H1 (cell line): Measurements from ENCODE around the gene SAPCD1. TPM values are rescaled to one million over a fixed set of nuclear protein-coding genes. Genes with fewer than 3 reads are reported as not detected.

Experiments used
- ATF3 ChIP-seq: IDR thresholded peaks from 2 replicates; pipeline ENCODE4 v1.6.1; 2011; ENCODE audit warnings: low read depth, mild to moderate bottlenecking, low read length; ENCODE audit not compliant: insufficient read depth
- CREB1 ChIP-seq: IDR thresholded peaks from 2 replicates; pipeline ENCODE4 v1.6.1; 2012; ENCODE audit warnings: inconsistent platforms
- GTF2F1 ChIP-seq: IDR thresholded peaks from 2 replicates; pipeline ENCODE4 v1.6.1; 2012; ENCODE audit warnings: low read depth, low read length, improper control_type of control experiment, borderline replicate concordance
- JUND ChIP-seq: IDR thresholded peaks from 2 replicates; pipeline ENCODE4 v1.6.1; 2011; ENCODE audit warnings: mild to moderate bottlenecking, improper control_type of control experiment, low read length
- KDM1A ChIP-seq: fragments of 200-600, 300-600 bp; sonication (generic); IDR thresholded peaks from 2 replicates; pipeline ENCODE4 v1.7.1; 2016; ENCODE audit warnings: mild to moderate bottlenecking, low read length, borderline replicate concordance
- SIX5 ChIP-seq: IDR thresholded peaks from 2 replicates; pipeline ENCODE4 v1.6.1; 2011; ENCODE audit warnings: mild to moderate bottlenecking, low read depth, low read length
- polyA plus RNA-seq, 7 experiments: library from polyadenylated mRNA; depleted of rRNA in 3 of 7; stranded (reverse) in 5 of 7; unstranded in 2 of 7; fragments of >200 nt in 5 of 7; fragments of 200-250 nt in 2 of 7; gene quantifications; 1 replicate in 5 of 7; 2 replicates in 1 of 7; 4 replicates in 1 of 7; pipeline versions ENCODE4 v1.2.1 to v1.2.3, GENCODE V29; 2011 to 2013; ENCODE audit warnings: missing spikeins in 2 of 7, mixed read lengths in 2 of 7
- total RNA-seq: library from RNA; stranded (reverse); fragmentation: NEBNext Ultra II Directional; extraction: Animal tissue kit (Norgen Biotek cat#: 25700); gene quantifications from 2 replicates; pipeline ENCODE4 v1.2.1, GENCODE V29; 2021

SAPCD1 gene
- total and polyA plus RNA-seq, 2 of the 8 experiments (the other 6 are each of a cell fraction or from before 2014, with no cell fraction given), result 3.1 to 5.9 TPM

GRCh38 chr6:31719001-31719400 is 43.5 kb upstream of the SAPCD1 start (continued):
- TF ChIP-seq GTF2F1, result no peak
- TF ChIP-seq ATF3, result no peak
- TF ChIP-seq SIX5, result no peak
- TF ChIP-seq CREB1, result no peak
- no peak for TF ChIP-seq KDM1A
- TF ChIP-seq JUND, result no peak
- TF ChIP-seq, all 59 proteins: peak for 0
